Breast epithelium (tissue), 4 donors: ENCODE data around the gene STX10. TPM values are rescaled to one million over a fixed set of nuclear protein-coding genes. Genes with fewer than 3 reads are reported as not detected.
A peak's percentile ranks its signal among the peaks of the same experiment; 100 is the strongest.

ENCODE experiments used
- DNase-seq, 2 donors: peaks; one replicate each; pipeline ENCODE4 v3.0.0-alpha.2; 2019; ENCODE audit warnings: low spot score in 2 of 2
- H3K27ac ChIP-seq, 2 donors: fragments of 200-600 bp; sonication (generic) in 1 of 2; one replicate each; pipeline ENCODE4 v1.5.1; 2016 to 2019; ENCODE audit warnings: mild to moderate bottlenecking in 1 of 2
- H3K27me3 ChIP-seq, 2 donors: fragments of 200-600 bp; sonication (generic) in 1 of 2; one replicate each; pipeline versions ENCODE4 v1.5.1 to v1.6.0; 2017 to 2019; ENCODE audit warnings: control low read depth in 1 of 2, mild to moderate bottlenecking in 1 of 2
- H3K36me3 ChIP-seq: fragments of 200-600 bp; one replicate; pipeline ENCODE4 v1.5.1; 2019
- H3K4me1 ChIP-seq, 2 donors: fragments of 200-600 bp; sonication (generic); one replicate each; pipeline ENCODE4 v1.5.1; 2016 to 2019; ENCODE audit warnings: control low read depth in 1 of 2
- H3K4me3 ChIP-seq, 3 donors: fragments of 200-600 bp; sonication (generic); 1 replicate in 2 of 3; 2 replicates in 1 of 3; pipeline ENCODE4 v1.5.1; 2016 to 2019; ENCODE audit warnings: mild to moderate bottlenecking in 3 of 3, moderate library complexity in 2 of 3
- H3K9me3 ChIP-seq, 2 donors: fragments of 200-600 bp; sonication (generic) in 1 of 2; one replicate each; pipeline ENCODE4 v1.5.1; 2016 to 2019; ENCODE audit warnings: control low read depth in 1 of 2
- POLR2A ChIP-seq: fragments of 450-650 bp; IDR thresholded peaks from one replicate; pipeline ENCODE4 v1.6.1; 2016; ENCODE audit warnings: antibody characterized with exemption, mild to moderate bottlenecking, moderate library complexity
- POLR2AphosphoS5 ChIP-seq, 3 donors: sonication (generic); formaldehyde crosslinking; IDR thresholded peaks; one replicate each; pipeline ENCODE4 v1.6.1; 2017; ENCODE audit warnings: antibody characterized with exemption in 3 of 3
- intact Hi-C: fragments of 100-400 bp; cut with DNase I; formaldehyde crosslinking; loops from one replicate; pipeline ENCODE4 v1.15.1; 2023; ENCODE audit warnings: low total_unique reads
- total RNA-seq, 3 donors: library from RNA; depleted of rRNA; stranded (reverse); fragments of >200 nt; gene quantifications; one replicate each; pipeline ENCODE4 v1.1.0, GENCODE V29; 2016
- TF ChIP-seq, protein P1 (sequence below), 3 donors: fragments of 450-650 bp; IDR thresholded peaks; one replicate each; pipeline ENCODE4 v1.5.1; 2016 to 2017; ENCODE audit warnings: antibody characterized with exemption in 3 of 3, mild to moderate bottlenecking in 3 of 3, moderate library complexity in 3 of 3

Gene STX10
- total RNA-seq, 3 donors from 2014 or later: 74.6 to 78.3 (median 75.2) TPM

DNA sequence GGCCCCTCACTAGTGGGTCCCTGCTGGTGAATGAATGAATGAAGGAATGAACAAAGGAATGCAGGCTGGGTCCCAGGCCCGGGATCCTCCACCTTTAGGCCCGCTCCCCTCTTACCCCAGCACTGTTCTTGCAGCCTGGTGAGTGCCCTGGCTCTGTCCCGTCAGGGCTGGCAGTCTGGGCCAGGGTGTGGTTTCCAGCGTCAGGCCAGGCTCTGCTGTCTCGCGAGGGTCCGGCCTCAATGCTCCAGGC, 47.8 kb downstream of the STX10 start:
- no peaks in the 10 kb centered on the region for H3K27me3 ChIP-seq
- intact Hi-C loops: no loop called here
- peak overlapping the region; percentile 41 to 59 (median 52) for H3K4me3 ChIP-seq
- H3K27ac ChIP-seq: peak overlapping the region; percentile 62 to 76
- DNase-seq: no peak
- H3K9me3 ChIP-seq: no peaks in the 10 kb centered on the region
- H3K4me1 ChIP-seq: peaks cover 0 to 4% of the 10 kb centered on the region in 2 donors
- H3K36me3 ChIP-seq: no peaks in the 10 kb centered on the region
- TF ChIP-seq, protein P1, sequence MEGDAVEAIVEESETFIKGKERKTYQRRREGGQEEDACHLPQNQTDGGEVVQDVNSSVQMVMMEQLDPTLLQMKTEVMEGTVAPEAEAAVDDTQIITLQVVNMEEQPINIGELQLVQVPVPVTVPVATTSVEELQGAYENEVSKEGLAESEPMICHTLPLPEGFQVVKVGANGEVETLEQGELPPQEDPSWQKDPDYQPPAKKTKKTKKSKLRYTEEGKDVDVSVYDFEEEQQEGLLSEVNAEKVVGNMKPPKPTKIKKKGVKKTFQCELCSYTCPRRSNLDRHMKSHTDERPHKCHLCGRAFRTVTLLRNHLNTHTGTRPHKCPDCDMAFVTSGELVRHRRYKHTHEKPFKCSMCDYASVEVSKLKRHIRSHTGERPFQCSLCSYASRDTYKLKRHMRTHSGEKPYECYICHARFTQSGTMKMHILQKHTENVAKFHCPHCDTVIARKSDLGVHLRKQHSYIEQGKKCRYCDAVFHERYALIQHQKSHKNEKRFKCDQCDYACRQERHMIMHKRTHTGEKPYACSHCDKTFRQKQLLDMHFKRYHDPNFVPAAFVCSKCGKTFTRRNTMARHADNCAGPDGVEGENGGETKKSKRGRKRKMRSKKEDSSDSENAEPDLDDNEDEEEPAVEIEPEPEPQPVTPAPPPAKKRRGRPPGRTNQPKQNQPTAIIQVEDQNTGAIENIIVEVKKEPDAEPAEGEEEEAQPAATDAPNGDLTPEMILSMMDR (IDR thresholded peaks at IDR 0.05): no peak
- TF ChIP-seq POLR2A (no peak), POLR2AphosphoS5 (IDR thresholded peaks at IDR 0.05) (no peak)

GRCh38 chr19:13101590-13102415, 48.4 kb downstream of the STX10 start:
- TF ChIP-seq, protein P1 (IDR thresholded peaks at IDR 0.05): no peak
- TF ChIP-seq POLR2AphosphoS5 (IDR thresholded peaks at IDR 0.05) (no peak), POLR2A (no peak)
- DNase-seq: no peak
- Histone ChIP-seq H3K27ac (peak overlapping the region; percentile 62 to 76), H3K36me3 (no peaks in the 10 kb centered on the region), H3K4me1 (peaks cover 0 to 4% of the 10 kb centered on the region in 2 donors), H3K9me3 (no peaks in the 10 kb centered on the region), H3K4me3 (peak overlapping the region; percentile 41 to 59 (median 52)), H3K27me3 (no peaks in the 10 kb centered on the region)
- intact Hi-C loops: no loop called here

DNA sequence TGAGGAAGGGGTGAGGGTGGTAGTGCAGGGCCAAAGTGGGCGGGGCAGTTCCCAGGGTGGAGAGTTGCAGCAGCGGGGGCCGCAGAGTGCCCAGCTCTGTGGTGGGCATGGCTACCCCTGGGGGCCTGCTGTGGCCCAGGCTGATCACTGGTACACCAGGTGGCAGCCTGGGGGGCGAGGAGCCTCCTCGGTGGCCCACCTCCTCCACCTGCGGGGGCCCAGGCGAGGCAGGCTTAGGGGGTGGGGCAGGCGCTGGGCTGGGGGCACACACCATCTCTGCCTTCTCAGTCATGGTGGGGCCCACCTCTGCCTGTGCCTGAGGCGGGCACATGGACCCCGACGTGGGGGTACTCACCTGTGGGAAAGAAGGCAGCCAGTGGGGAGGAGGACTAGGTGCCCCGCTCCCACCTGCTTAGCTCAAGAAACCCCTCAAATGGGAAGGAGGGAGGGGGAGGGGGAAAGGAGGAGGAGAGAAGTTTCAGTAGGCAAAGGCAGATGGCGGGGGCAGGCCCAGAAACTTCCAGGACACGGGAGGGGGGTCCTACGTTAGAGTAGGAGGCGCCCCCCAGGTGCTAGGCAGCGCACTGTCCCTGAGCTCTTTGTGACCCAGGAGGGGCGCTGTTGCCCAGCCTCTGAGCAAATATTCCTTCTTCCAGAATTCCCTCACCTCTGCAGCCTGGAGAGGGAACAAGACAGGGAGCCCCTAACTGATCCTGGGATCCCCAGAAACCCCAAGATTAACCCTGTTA, 49.2 kb downstream of the STX10 start:
- Histone ChIP-seq H3K4me3 (peak overlapping the region; percentile 41 to 59 (median 52)), H3K36me3 (no peaks in the 10 kb centered on the region), H3K4me1 (peaks cover 0 to 4% of the 10 kb centered on the region in 2 donors), H3K9me3 (no peaks in the 10 kb centered on the region), H3K27me3 (no peaks in the 10 kb centered on the region), H3K27ac (peak overlapping the region in 1 of 2 donors; percentile 79)
- TF ChIP-seq, protein P1 (IDR thresholded peaks at IDR 0.05): no peak
- no peak for TF ChIP-seq POLR2AphosphoS5 (IDR thresholded peaks at IDR 0.05)
- no peak for TF ChIP-seq POLR2A
- intact Hi-C loops: no loop called here
- no peak for DNase-seq

- intact Hi-C loops: no loop called here
- H3K4me1 ChIP-seq: peaks cover 0 to 4% of the 10 kb centered on the region in 2 donors
- no peaks in the 10 kb centered on the region for H3K27me3 ChIP-seq
- H3K4me3 ChIP-seq: peak overlapping the region in 2 of 3 donors; percentile 31 to 40
- H3K27ac ChIP-seq: peak overlapping the region; percentile 68 to 79
- DNase-seq: no peak
- no peaks in the 10 kb centered on the region for H3K36me3 ChIP-seq
- H3K9me3 ChIP-seq: no peaks in the 10 kb centered on the region
- TF ChIP-seq POLR2A (no peak), POLR2AphosphoS5 (IDR thresholded peaks at IDR 0.05) (no peak)
- TF ChIP-seq, protein P1 (IDR thresholded peaks at IDR 0.05): no peak
Measured at GRCh38 chr19:13100031-13100588, 50.1 kb downstream of the STX10 start.
